SK-N-MC (cell line): ENCODE data around the gene OR4D1.

Source experiments
- EZH2 ChIP-seq: fragments of 200-600 bp; sonication (generic); IDR thresholded peaks from one replicate; pipeline ENCODE4 v1.6.1; 2017; ENCODE audit warnings: antibody characterized with exemption
- POLR2AphosphoS5 ChIP-seq: IDR thresholded peaks from 2 replicates; pipeline ENCODE4 v1.6.1; 2012; ENCODE audit warnings: mild to moderate bottlenecking, low read depth, low read length, borderline replicate concordance

DNA sequence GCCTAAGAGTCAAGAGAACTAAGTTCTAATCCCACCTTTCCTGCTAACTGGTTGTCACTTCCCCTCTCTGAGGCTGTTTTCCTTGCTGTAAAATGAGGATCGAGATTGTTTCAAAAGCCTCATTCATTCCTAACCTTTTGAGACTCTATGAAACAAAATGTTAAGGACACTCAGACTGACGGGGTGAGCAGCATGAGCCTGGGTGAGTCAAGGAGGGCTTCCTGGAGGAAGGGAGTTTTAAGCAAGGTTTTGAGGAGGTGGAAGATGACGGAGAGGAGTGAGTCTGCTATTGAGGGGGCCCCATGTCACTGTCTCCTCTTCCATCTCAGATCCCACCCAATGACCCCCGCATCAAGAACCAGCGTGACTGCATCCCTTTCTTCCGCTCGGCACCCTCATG lies 48.4 kb downstream of the OR4D1 start:
- TF ChIP-seq POLR2AphosphoS5: no peak
- TF ChIP-seq EZH2: no peak
